ENCODE results near the gene CCSER1. TPM values are rescaled to one million over a fixed set of nuclear protein-coding genes. Genes with fewer than 3 reads are reported as not detected.
"Not testable (repeated sequence)": the region's sequence is repeated elsewhere in the genome, so short reads cannot be mapped to it uniquely, and the experiment has no call there.

Gene CCSER1
- total RNA-seq, 1 donor from 2014 or later = 9.0 TPM

GRCh38 chr4:90584051-90584450 lies 456.9 kb downstream of the CCSER1 start:
- intact Hi-C loops (cut with DNase I) = no loop called here
- ATAC-seq = no peak
- no peak for DNase-seq (ENCODE audit: low spot score)

- DNase-seq (ENCODE audit: low spot score) = no peak
- intact Hi-C loops (cut with DNase I) = no loop called here
- ATAC-seq = no peak
Observed at GRCh38 chr4:90585961-90586360, 458.8 kb downstream of the CCSER1 start.

GRCh38 chr4:90586799-90587198 lies 459.6 kb downstream of the CCSER1 start:
- ATAC-seq (no peak), DNase-seq (ENCODE audit: low spot score) (no peak)
- intact Hi-C loops (cut with DNase I) = no loop called here

- DNase-seq (ENCODE audit: low spot score) (no peak), ATAC-seq (no peak)
- intact Hi-C loops (cut with DNase I) = no loop called here
Observed at GRCh38 chr4:90597927-90598326, 470.7 kb downstream of the CCSER1 start.

GRCh38 chr4:90598741-90599140 lies 471.5 kb downstream of the CCSER1 start:
- intact Hi-C loops (cut with DNase I) = no loop called here
- no peak for ATAC-seq
- DNase-seq (ENCODE audit: low spot score) = no peak

GRCh38 chr4:90602726-90603125 lies 475.5 kb downstream of the CCSER1 start:
- intact Hi-C loops (cut with DNase I) = no loop called here
- no peak for ATAC-seq
- DNase-seq (ENCODE audit: low spot score) = no peak

- intact Hi-C loops (cut with DNase I) = no loop called here
- ATAC-seq (no peak), DNase-seq (ENCODE audit: low spot score) (no peak)
Observed at GRCh38 chr4:90603540-90603939, 476.3 kb downstream of the CCSER1 start.

- intact Hi-C loops (cut with DNase I) = no loop called here
- no peak for ATAC-seq
- DNase-seq (ENCODE audit: low spot score) = no peak
Observed at GRCh38 chr4:90606781-90607180, 479.6 kb downstream of the CCSER1 start.

GRCh38 chr4:90614371-90614770 lies 487.2 kb downstream of the CCSER1 start:
- DNase-seq (ENCODE audit: low spot score) = no peak
- intact Hi-C loops (cut with DNase I) = no loop called here
- no peak for ATAC-seq

GRCh38 chr4:90621080-90621479 lies 493.9 kb downstream of the CCSER1 start:
- intact Hi-C loops (cut with DNase I) = no loop called here
- no peak for DNase-seq (ENCODE audit: low spot score)

GRCh38 chr4:90624781-90625180 lies 497.6 kb downstream of the CCSER1 start:
- no peak for ATAC-seq
- no peak for DNase-seq (ENCODE audit: low spot score)
- intact Hi-C loops (cut with DNase I) = no loop called here

More at GRCh38 chr4:90621080-90621479, 493.9 kb downstream of the CCSER1 start:
- ATAC-seq = no peak

- ATAC-seq (no peak), DNase-seq (ENCODE audit: low spot score) (no peak)
- intact Hi-C loops (cut with DNase I) = no loop called here
Observed at GRCh38 chr4:90641861-90642599, 514.8 kb downstream of the CCSER1 start.

- DNase-seq (ENCODE audit: low spot score) = no peak
- ATAC-seq = no peak
- intact Hi-C loops (cut with DNase I) = no loop called here
Observed at GRCh38 chr4:90643156-90643555, 516.0 kb downstream of the CCSER1 start.

GRCh38 chr4:90648311-90648710 lies 521.1 kb downstream of the CCSER1 start:
- DNase-seq (ENCODE audit: low spot score) (no peak), ATAC-seq (no peak)
- intact Hi-C loops (cut with DNase I) = no loop called here

- ATAC-seq = no peak
- no peak for DNase-seq (ENCODE audit: low spot score)
- intact Hi-C loops (cut with DNase I) = no loop called here
Observed at GRCh38 chr4:90648791-90649190, 521.6 kb downstream of the CCSER1 start.

- ATAC-seq = no peak
- intact Hi-C loops (cut with DNase I) = no loop called here
Observed at GRCh38 chr4:90660672-90661071, 533.5 kb downstream of the CCSER1 start.

GRCh38 chr4:90670183-90670582 lies 543.0 kb downstream of the CCSER1 start:
- no peak for ATAC-seq
- intact Hi-C loops (cut with DNase I) = no loop called here
- no peak for DNase-seq (ENCODE audit: low spot score)

More at GRCh38 chr4:90660672-90661071, 533.5 kb downstream of the CCSER1 start:
- no peak for DNase-seq (ENCODE audit: low spot score)

GRCh38 chr4:90689739-90690138 lies 562.5 kb downstream of the CCSER1 start:
- intact Hi-C loops (cut with DNase I) = no loop called here
- ATAC-seq = no peak
- DNase-seq (ENCODE audit: low spot score) = no peak

- intact Hi-C loops (cut with DNase I) = no loop called here
- ATAC-seq (no peak), DNase-seq (ENCODE audit: low spot score) (no peak)
Observed at GRCh38 chr4:90695411-90695810, 568.2 kb downstream of the CCSER1 start.

GRCh38 chr4:90705501-90705900 lies 578.3 kb downstream of the CCSER1 start:
- ATAC-seq; DNase-seq (ENCODE audit: low spot score); intact Hi-C loops (cut with DNase I): not testable (repeated sequence)

- no peak for DNase-seq (ENCODE audit: low spot score)
Observed at GRCh38 chr4:90715242-90715641, 588.0 kb downstream of the CCSER1 start.

More at GRCh38 chr4:90715242-90715641, 588.0 kb downstream of the CCSER1 start:
- intact Hi-C loops (cut with DNase I) = no loop called here
- no peak for ATAC-seq
